HG03066 (cell line): Measurements from ENCODE around the gene AMBP.
"Not testable (repeated sequence)": the region's sequence is repeated elsewhere in the genome, so short reads cannot be mapped to it uniquely, and the experiment has no call there.

Source experiments
- ATAC-seq: cut with Tn5 transposase; IDR thresholded peaks from one replicate; pipeline ENCODE4 v1.9.1; 2021; ENCODE audit warnings: low read depth; ENCODE audit not compliant: unreplicated experiment

AMBP gene

DNA sequence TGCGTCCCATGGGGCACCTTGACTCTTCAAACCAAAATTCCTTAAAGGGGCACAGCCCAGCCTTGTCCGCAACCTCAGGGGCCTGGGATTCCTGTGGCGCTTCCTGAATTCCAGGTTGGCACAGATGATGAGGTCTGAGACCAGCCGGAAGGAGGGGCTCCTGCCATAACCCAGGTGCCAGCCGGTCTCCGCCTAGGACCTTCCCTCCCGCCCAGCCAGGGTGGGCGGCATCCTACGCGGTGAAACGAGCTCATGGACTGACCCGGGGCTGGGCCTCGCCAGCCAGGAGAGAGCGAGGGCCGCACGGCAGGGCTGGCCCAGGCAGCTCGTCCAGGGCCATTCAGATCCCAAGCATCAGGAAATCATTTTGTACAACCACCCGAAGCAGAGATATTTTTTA, 23.0 kb downstream of the AMBP start:
- no peak for ATAC-seq

GRCh38 chr9:114054191-114054690, 23.9 kb downstream of the AMBP start:
- ATAC-seq, result no peak

DNA sequence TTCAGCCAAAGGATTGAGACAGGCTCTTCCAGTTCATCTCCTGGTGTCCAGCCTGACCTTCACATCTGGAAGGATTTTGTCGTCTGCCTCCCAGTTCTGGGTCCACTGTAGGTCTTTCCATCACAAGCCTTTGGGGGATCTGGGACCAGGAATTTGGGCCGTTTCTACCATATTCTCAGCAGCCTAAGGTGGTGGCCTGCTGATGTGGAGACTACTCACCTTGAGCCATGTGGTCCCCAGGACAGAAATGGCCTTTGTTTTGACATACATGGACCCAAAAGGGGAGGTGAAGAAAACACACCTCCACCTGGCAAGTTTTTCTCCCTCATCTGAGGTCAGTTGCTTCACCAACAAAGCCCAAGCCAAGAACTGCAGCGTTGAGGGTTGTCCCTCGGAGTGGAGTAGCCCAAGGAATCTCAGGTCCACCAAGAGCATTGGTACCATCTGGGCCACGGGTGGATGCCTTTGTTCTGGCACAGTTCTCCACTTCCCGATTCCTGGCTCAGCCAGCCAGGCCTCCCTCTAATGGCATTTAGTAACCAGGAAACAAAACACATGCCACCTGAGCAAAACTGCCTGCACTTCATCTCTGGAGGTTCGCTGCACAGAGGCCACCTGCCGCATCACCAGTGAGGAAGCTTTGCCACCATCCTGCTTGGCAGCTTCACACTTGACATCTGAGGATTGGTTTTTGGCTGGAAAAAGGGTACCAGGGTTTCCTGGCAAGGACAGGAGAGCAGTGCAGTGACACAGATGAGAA, 24.7 kb downstream of the AMBP start:
- no peak for ATAC-seq

DNA sequence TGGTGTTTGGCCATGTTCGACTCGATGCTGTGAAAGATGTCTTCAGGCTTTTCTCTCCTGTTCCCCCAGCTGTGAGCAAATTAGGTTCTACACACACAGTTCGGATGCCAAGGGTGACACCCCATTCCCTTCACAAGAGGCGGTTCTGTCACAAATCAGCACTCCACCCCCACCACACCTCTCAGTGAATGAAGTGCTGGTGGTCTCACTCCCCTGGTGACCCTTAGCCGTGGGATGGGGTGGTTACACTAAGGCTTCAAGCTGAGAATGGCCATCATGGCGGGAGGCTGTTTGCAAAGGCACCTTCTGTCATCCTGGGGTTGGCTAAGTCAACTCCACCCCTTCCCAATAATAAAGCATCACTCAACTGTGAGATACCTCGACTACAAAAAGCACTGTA, 26.4 kb downstream of the AMBP start:
- ATAC-seq, result no peak

DNA sequence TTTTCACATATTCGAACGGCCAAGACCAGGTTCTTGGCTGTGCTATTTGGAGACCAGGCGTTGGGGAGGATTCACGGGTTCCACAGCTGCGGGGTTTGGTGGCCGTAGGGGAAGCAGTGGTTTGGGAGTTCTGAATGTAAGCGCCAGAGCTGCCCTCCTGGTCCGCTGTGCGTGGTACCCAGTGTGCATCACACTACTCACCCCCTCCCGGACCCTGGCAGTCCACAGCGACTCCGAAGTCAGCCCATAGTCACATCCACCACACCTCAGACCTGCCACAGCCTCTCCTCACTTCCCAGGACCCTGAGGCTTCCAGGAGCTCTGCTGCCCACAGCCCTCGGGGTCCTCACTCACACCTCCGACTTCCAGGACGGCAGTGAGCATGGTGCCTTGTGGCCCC, 26.8 kb downstream of the AMBP start:
- no peak for ATAC-seq

DNA sequence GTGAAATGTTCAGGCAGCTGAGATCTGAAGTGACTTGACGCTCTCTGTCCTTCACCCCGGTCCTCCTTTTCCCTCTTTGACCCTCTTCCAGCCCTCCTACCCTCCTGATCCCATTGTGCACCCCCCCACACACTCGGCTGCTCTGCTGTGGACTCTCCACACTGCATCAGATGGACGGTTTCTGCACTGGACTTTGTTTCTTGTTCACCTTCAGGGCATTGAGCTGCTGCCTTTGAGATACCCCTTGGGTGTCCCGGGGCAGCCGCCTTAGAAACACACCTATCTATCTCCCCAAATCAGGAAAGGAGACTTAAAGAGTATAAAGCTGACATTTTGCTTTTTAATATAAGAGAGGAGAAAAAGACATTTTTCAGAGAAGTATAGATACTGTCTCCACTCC, 27.5 kb downstream of the AMBP start:
- ATAC-seq, result no peak

GRCh38 chr9:114050226-114050568, 27.9 kb downstream of the AMBP start:
- no peak for ATAC-seq

DNA sequence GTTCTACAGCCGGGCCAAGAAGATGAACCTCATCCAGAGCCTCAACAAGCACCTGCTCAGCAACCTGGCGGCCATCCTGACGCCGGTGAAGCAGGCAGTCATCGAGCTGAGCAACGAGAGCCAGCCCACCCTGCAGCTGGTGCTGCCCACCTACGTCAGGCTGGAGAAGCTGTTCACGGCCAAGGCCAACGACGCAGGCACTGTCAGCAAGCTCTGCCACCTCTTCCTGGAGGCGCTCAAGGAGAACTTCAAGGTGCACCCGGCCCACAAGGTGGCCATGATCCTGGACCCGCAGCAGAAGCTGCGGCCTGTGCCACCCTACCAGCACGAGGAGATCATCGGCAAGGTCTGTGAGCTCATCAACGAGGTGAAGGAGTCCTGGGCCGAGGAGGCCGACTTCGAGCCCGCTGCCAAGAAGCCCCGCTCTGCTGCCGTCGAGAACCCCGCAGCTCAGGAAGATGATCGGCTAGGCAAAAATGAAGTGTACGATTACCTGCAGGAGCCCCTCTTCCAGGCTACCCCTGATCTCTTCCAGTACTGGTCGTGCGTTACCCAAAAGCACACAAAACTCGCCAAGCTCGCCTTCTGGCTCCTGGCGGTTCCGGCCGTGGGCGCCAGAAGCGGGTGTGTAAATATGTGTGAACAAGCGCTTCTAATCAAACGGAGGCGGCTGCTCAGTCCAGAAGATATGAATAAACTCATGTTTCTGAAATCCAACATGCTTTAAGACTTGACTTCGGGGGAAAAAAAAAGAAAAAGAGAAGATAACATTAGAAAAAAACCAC, 28.5 kb downstream of the AMBP start:
- no peak for ATAC-seq

- ATAC-seq, result no peak
These were observed 29.3 kb downstream of the AMBP start for GRCh38 chr9:114048533-114049415.

DNA sequence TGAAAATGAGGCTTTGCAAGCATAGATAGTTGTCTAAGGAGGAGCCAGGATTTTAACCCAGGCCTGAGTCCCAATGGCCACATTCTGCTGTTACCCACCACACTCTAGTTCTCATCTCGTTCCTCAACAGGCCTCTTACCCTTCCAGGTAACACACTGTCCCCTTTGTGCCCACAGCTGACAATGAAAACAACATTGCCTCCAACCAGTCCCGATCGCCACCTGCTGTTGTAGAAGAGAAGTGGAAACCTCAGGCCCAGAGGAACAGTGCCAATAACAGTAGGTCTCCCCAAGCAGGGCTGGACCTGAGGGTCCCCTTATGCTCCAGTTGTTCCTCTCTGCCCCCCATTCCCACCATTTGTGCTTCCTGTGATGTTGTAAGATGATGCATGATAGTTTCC, 30.4 kb downstream of the AMBP start:
- no peak for ATAC-seq

- ATAC-seq, result no peak
These were observed 31.2 kb downstream of the AMBP start for GRCh38 chr9:114046875-114047274.

- ATAC-seq, result no peak
These were observed 31.8 kb downstream of the AMBP start for GRCh38 chr9:114046237-114046755.

- not testable (repeated sequence) for ATAC-seq
These were observed 34.4 kb downstream of the AMBP start for GRCh38 chr9:114043660-114044059.

DNA sequence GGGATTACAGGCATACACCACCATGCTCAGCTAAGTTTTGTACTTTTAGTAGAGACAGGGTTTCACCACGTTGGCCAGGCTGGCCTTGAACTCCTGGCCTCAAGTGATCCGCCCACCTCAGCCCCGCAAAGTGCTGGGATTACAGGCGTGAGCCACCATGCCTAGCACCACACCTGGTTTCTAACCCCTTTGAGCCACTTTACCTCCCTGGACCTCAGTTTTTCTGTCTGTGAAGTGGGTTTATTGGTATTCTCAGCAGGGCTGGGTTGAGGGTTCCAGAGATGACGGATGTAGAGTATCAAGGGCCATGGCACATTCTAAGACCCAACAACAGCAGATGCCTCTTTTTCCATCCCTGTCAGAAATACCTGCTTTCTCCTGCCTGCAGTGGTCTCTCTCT, 38.6 kb downstream of the AMBP start:
- ATAC-seq, result no peak

DNA sequence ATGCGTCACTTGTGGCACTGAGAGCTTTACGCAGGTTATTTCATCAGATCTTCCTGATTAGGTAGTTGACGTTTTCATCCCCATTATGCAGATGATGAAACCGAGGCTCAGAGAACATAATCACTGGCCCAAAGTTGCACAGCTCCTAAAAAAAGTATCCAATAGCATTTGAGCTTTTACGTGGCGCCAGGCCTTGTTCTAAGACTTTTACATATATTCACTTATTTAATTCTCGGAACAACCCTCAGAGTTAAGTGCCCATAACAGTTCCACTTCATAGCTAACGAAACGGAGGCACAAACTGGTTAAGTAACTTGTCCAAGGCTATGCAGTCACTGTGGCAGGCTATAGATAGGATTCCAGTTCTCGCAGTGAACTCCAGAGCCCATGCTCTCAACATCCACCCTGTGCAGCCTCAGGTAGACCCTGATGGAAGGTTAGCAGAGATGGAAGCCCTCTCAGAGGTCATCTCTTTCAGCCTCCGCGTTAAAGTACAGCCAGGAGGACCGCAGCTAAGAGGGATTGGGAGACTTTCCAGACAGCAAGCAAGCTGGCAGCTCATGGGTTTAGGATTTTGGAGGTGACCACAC, 39.3 kb downstream of the AMBP start:
- no peak for ATAC-seq

DNA sequence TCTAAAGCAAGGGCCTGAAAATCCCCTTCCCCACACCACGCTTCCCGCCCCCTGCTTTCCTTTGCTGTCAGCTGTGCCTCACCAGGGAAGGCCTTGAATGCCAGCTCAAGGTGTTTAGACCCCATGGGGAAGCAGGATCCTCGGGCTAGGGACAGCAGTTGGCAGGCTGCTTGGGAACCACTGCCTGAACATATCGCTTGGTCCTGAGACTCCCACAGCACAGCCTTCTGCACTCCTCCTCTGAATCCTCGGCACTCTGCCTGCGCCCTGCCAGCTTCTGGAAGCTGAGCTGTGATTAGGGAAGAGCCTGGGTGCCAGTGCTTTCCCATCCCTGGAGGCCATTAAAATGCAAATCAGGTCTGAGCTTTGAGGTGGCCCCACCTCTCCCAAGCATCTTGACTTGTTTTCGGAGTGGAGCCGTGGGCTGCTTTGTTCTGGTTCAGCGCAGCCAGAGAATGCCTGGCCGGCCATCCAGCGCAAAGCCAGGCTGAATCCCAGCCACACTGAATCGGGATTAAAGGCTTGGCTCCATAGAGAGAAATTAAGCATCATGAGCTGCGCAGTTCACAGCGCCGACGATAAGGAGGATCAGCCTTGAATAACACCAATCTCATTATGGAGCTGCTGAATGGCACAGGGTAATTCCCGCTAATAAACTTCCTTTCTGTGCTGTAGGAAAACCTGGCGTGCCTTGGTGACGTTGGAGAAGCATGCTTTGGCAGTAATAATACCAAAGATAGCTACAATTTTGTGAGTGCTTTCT, 40.0 kb downstream of the AMBP start:
- no peak for ATAC-seq

GRCh38 chr9:114037249-114037648, 40.9 kb downstream of the AMBP start:
- no peak for ATAC-seq

GRCh38 chr9:114035845-114036801, 42.0 kb downstream of the AMBP start:
- no peak for ATAC-seq
